ENCODE measurements around the gene ZDHHC11. TPM values are rescaled to one million over a fixed set of nuclear protein-coding genes. Genes with fewer than 3 reads are reported as not detected.
"Not testable (repeated sequence)": the region's sequence is repeated elsewhere in the genome, so short reads cannot be mapped to it uniquely, and the experiment has no call there.

The ZDHHC11 gene
- total RNA-seq, 4 donors from 2014 or later = 3.4 to 23.5 (median 7.1) TPM

GRCh38 chr5:758698-759053 lies 92.1 kb downstream of the ZDHHC11 start:
- 62 to 64% methylated on average over 15 of the region's 15 CpGs for WGBS, 2 donors
- intact Hi-C loops (cut with DNase I; ENCODE audit: low total_unique reads) = no loop called here
- no peak overlapping the region for H3K4me3 ChIP-seq (ENCODE audit: low read depth, poor library complexity, severe bottlenecking)
- no peak for TF ChIP-seq POLR2A (IDR thresholded peaks at IDR 0.05)
- no peak for DNase-seq (ENCODE audit: low spot score in 2 of 2)

GRCh38 chr5:757931-758697 lies 92.7 kb downstream of the ZDHHC11 start:
- H3K4me3 ChIP-seq (ENCODE audit: low read depth, poor library complexity, severe bottlenecking) = no peak overlapping the region
- no peak for TF ChIP-seq POLR2A (IDR thresholded peaks at IDR 0.05)
- no peak for TF ChIP-seq CTCF (IDR thresholded peaks at IDR 0.05)
- intact Hi-C loops (cut with DNase I; ENCODE audit: low total_unique reads) = no loop called here
- DNase-seq (ENCODE audit: low spot score in 2 of 2) = peak in 1 of 2 donors; percentile 91
- WGBS, 2 donors = 57 to 62% methylated on average over 16 to 21 of the region's 21 CpGs

GRCh38 chr5:757346-757930 lies 93.3 kb downstream of the ZDHHC11 start:
- intact Hi-C loops (cut with DNase I; ENCODE audit: low total_unique reads) = no loop called here
- DNase-seq (ENCODE audit: low spot score in 2 of 2) = peak in 1 of 2 donors; percentile 85
- H3K4me3 ChIP-seq (ENCODE audit: low read depth, poor library complexity, severe bottlenecking) = no peak overlapping the region
- 43 to 52% methylated on average over 12 to 15 of the region's 15 CpGs for WGBS, 2 donors
- TF ChIP-seq CTCF (IDR thresholded peaks at IDR 0.05) (no peak), POLR2A (IDR thresholded peaks at IDR 0.05) (no peak)

- intact Hi-C loops (cut with DNase I; ENCODE audit: low total_unique reads) = no loop called here
- 17 to 20% methylated on average over 6 to 11 of the region's 11 CpGs for WGBS, 2 donors
- TF ChIP-seq CTCF (IDR thresholded peaks at IDR 0.05) (no peak), POLR2A (IDR thresholded peaks at IDR 0.05) (no peak)
- peak in 1 of 2 donors; percentile 87 for DNase-seq (ENCODE audit: low spot score in 2 of 2)
- H3K4me3 ChIP-seq (ENCODE audit: low read depth, poor library complexity, severe bottlenecking) = no peak overlapping the region
These were observed 93.9 kb downstream of the ZDHHC11 start for GRCh38 chr5:756865-757345.

GRCh38 chr5:756171-756570 lies 94.6 kb downstream of the ZDHHC11 start:
- no peak for TF ChIP-seq POLR2A (IDR thresholded peaks at IDR 0.05)
- no peak for TF ChIP-seq CTCF (IDR thresholded peaks at IDR 0.05)
- DNase-seq (ENCODE audit: low spot score in 2 of 2) = peak in 1 of 2 donors; percentile 84
- intact Hi-C loops (cut with DNase I; ENCODE audit: low total_unique reads) = no loop called here

GRCh38 chr5:754143-754632 lies 96.6 kb downstream of the ZDHHC11 start:
- WGBS, 2 donors = 54 to 68% methylated on average over 11 to 16 of the region's 16 CpGs
- DNase-seq (ENCODE audit: low spot score in 2 of 2); intact Hi-C loops (cut with DNase I; ENCODE audit: low total_unique reads); H3K4me3 ChIP-seq (ENCODE audit: low read depth, poor library complexity, severe bottlenecking): not testable (repeated sequence)

More at GRCh38 chr5:756171-756570, 94.6 kb downstream of the ZDHHC11 start:
- 90 to 98% methylated on average over 10 of the region's 10 CpGs for WGBS, 2 donors
- H3K4me3 ChIP-seq (ENCODE audit: low read depth, poor library complexity, severe bottlenecking) = no peak overlapping the region

- 85 to 86% methylated on average over 15 to 16 of the region's 19 CpGs for WGBS, 2 donors
- intact Hi-C loops (cut with DNase I; ENCODE audit: low total_unique reads); DNase-seq (ENCODE audit: low spot score in 2 of 2); H3K4me3 ChIP-seq (ENCODE audit: low read depth, poor library complexity, severe bottlenecking): not testable (repeated sequence)
These were observed 97.1 kb downstream of the ZDHHC11 start for GRCh38 chr5:753567-754142.

GRCh38 chr5:752532-753115 lies 98.2 kb downstream of the ZDHHC11 start:
- 75 to 100% methylated on average over 1 to 16 of the region's 20 CpGs for WGBS, 2 donors
- intact Hi-C loops (cut with DNase I; ENCODE audit: low total_unique reads); H3K4me3 ChIP-seq (ENCODE audit: low read depth, poor library complexity, severe bottlenecking); DNase-seq (ENCODE audit: low spot score in 2 of 2): not testable (repeated sequence)

- DNase-seq (ENCODE audit: low spot score in 2 of 2); H3K4me3 ChIP-seq (ENCODE audit: low read depth, poor library complexity, severe bottlenecking); intact Hi-C loops (cut with DNase I; ENCODE audit: low total_unique reads): not testable (repeated sequence)
- 93% methylated on average over 6 of the region's 8 CpGs; no CpG with 5 or more reads in 1 of the 2 donors for WGBS, 2 donors
These were observed 98.8 kb downstream of the ZDHHC11 start for GRCh38 chr5:751992-752391.
